Gastrocnemius medialis (tissue), 4 donors: ENCODE results near the gene PSG6. TPM values are rescaled to one million over a fixed set of nuclear protein-coding genes. Genes with fewer than 3 reads are reported as not detected.
"Not testable (repeated sequence)": the region's sequence is repeated elsewhere in the genome, so short reads cannot be mapped to it uniquely, and the experiment has no call there.

Experiments used
- ATAC-seq, 2 donors: fragments of 150-250 bp; one replicate each; pipeline ENCODE4 v1.9.1; 2016
- DNase-seq, 2 donors: peaks; one replicate each; pipeline ENCODE4 v3.0.0-alpha.2; 2019
- H3K27ac ChIP-seq, 4 donors: fragments of 200-600 bp; sonication (generic); 1 replicate in 1 of 4; 2 replicates in 3 of 4; pipeline ENCODE4 v1.5.1; 2016 to 2018; ENCODE audit warnings: mild to moderate bottlenecking in 2 of 4, moderate library complexity in 1 of 4
- H3K27me3 ChIP-seq, 3 donors: fragments of 200-600 bp; sonication (generic) in 2 of 3; 1 replicate in 1 of 3; 2 replicates in 2 of 3; pipeline versions ENCODE4 v1.5.1 to v1.6.0; 2016 to 2019; ENCODE audit warnings: mild to moderate bottlenecking in 1 of 3, moderate library complexity in 1 of 3
- H3K36me3 ChIP-seq, 2 donors: fragments of 200-600 bp; sonication (generic) in 1 of 2; one replicate each; pipeline ENCODE4 v1.5.1; 2017 to 2018
- H3K4me1 ChIP-seq, 2 donors: fragments of 200-600 bp; sonication (generic) in 1 of 2; one replicate each; pipeline ENCODE4 v1.5.1; 2016 to 2017; ENCODE audit warnings: mild to moderate bottlenecking in 2 of 2
- H3K4me3 ChIP-seq, 4 donors: fragments of 200-600 bp; sonication (generic) in 3 of 4; 1 replicate in 1 of 4; 2 replicates in 3 of 4; pipeline ENCODE4 v1.5.1; 2016 to 2019; ENCODE audit warnings: mild to moderate bottlenecking in 2 of 4
- H3K9me3 ChIP-seq, 3 donors: fragments of 200-600 bp; sonication (generic) in 2 of 3; 1 replicate in 1 of 3; 2 replicates in 2 of 3; pipeline ENCODE4 v1.5.1; 2016 to 2019
- CTCF ChIP-seq, 5 experiments: fragments of 450-650 bp in 3 of 5; fragments of 200-600 bp in 2 of 5; sonication (generic) in 2 of 5; IDR thresholded peaks in 4 of 5; conservative IDR thresholded peaks in 1 of 5; 1 replicate in 4 of 5; 2 replicates in 1 of 5; pipeline ENCODE4 v1.5.1; 2016 to 2019; ENCODE audit warnings: antibody characterized with exemption in 5 of 5, mild to moderate bottlenecking in 3 of 5, moderate library complexity in 3 of 5
- POLR2A ChIP-seq, 2 donors: fragments of 450-650 bp; IDR thresholded peaks; one replicate each; pipeline ENCODE4 v1.6.1; 2017; ENCODE audit warnings: antibody characterized with exemption in 2 of 2, mild to moderate bottlenecking in 2 of 2, moderate library complexity in 2 of 2
- in situ Hi-C, 4 donors: fragments of 200-750 bp; cut with MboI; loops; one replicate each; pipeline versions ENCODE4 v1.15.0 to v1.8.0; 2017; ENCODE audit warnings: low sequenced_read_pairs in 4 of 4
- intact Hi-C: fragments of 100-400 bp; cut with DNase I; formaldehyde crosslinking; loops from one replicate; pipeline ENCODE4 v1.15.1; 2023; ENCODE audit warnings: low total_unique reads
- total RNA-seq, 4 donors: library from RNA; depleted of rRNA; stranded (reverse); fragments of >200 nt; gene quantifications; one replicate each; pipeline versions ENCODE4 v1.1.0 to v1.2.3, GENCODE V29; 2016

PSG6 gene
- total RNA-seq, 4 donors from 2014 or later, result not detected

GRCh38 chr19:42933412-42933811 lies 15.7 kb upstream of the PSG6 start:
- in situ Hi-C loops, H3K36me3 ChIP-seq, H3K9me3 ChIP-seq, H3K27me3 ChIP-seq, DNase-seq, ATAC-seq, H3K4me1 ChIP-seq, H3K4me3 ChIP-seq, H3K27ac ChIP-seq: not testable (repeated sequence)
- intact Hi-C loops, result loop anchor here (5.0 kb wide), 1 partner anchor 99 kb away; no protein-coding TSS in a partner anchor

GRCh38 chr19:42932485-42933101 lies 14.9 kb upstream of the PSG6 start:
- in situ Hi-C loops, result not testable (repeated sequence)

GRCh38 chr19:42930214-42930613 lies 12.5 kb upstream of the PSG6 start:
- TF ChIP-seq CTCF (IDR thresholded peaks at IDR 0.05 in 4 of 5, conservative IDR thresholded peaks at IDR 0.05 in 1 of 5), result peak in 2 of 5 experiments; percentile 15 to 16
- H3K27ac ChIP-seq, H3K9me3 ChIP-seq, H3K4me1 ChIP-seq, H3K36me3 ChIP-seq, ATAC-seq, DNase-seq, in situ Hi-C loops, H3K4me3 ChIP-seq, H3K27me3 ChIP-seq: not testable (repeated sequence)
- intact Hi-C loops, result loop anchor here (5.0 kb wide), 1 partner anchor 102 kb away; no protein-coding TSS in a partner anchor

More at GRCh38 chr19:42932485-42933101, 14.9 kb upstream of the PSG6 start:
- not testable (repeated sequence) for H3K36me3 ChIP-seq, H3K9me3 ChIP-seq, H3K4me1 ChIP-seq, DNase-seq, H3K27ac ChIP-seq, ATAC-seq, H3K27me3 ChIP-seq, H3K4me3 ChIP-seq
- intact Hi-C loops, result loop anchor here (5.0 kb wide), 1 partner anchor 100 kb away; no protein-coding TSS in a partner anchor

- Histone ChIP-seq H3K9me3 (no peaks in the 10 kb centered on the region), H3K27ac (no peak overlapping the region), H3K36me3 (no peaks in the 10 kb centered on the region), H3K4me3 (no peak overlapping the region), H3K27me3 (no peaks in the 10 kb centered on the region), H3K4me1 (no peaks in the 10 kb centered on the region)
- no peak for TF ChIP-seq CTCF (IDR thresholded peaks at IDR 0.05 in 4 of 5, conservative IDR thresholded peaks at IDR 0.05 in 1 of 5)
- in situ Hi-C loops (no loop called here), intact Hi-C loops (no loop called here)
- ATAC-seq, result no peak
- no peak for DNase-seq
Measured at GRCh38 chr19:42928896-42929295, 11.2 kb upstream of the PSG6 start.

GRCh38 chr19:42926781-42927180 lies 9.1 kb upstream of the PSG6 start:
- in situ Hi-C loops, result no loop called here
- Histone ChIP-seq H3K9me3 (no peaks in the 10 kb centered on the region), H3K4me3 (no peak overlapping the region), H3K4me1 (no peaks in the 10 kb centered on the region), H3K27ac (no peak overlapping the region), H3K36me3 (no peaks in the 10 kb centered on the region), H3K27me3 (no peaks in the 10 kb centered on the region)
- DNase-seq, result no peak
- TF ChIP-seq POLR2A (IDR thresholded peaks at IDR 0.05) (no peak), CTCF (IDR thresholded peaks at IDR 0.05 in 4 of 5, conservative IDR thresholded peaks at IDR 0.05 in 1 of 5) (no peak)
- intact Hi-C loops, result no loop called here
- ATAC-seq, result no peak

GRCh38 chr19:42923106-42923505 lies 5.4 kb upstream of the PSG6 start:
- H3K27ac ChIP-seq, H3K4me3 ChIP-seq, H3K4me1 ChIP-seq, ATAC-seq, H3K9me3 ChIP-seq, H3K27me3 ChIP-seq, H3K36me3 ChIP-seq, intact Hi-C loops, DNase-seq, in situ Hi-C loops: not testable (repeated sequence)
- TF ChIP-seq CTCF (IDR thresholded peaks at IDR 0.05 in 4 of 5, conservative IDR thresholded peaks at IDR 0.05 in 1 of 5), result peak in 1 of 5 experiments; percentile 7

GRCh38 chr19:42920971-42921370 lies 3.3 kb upstream of the PSG6 start:
- intact Hi-C loops, H3K36me3 ChIP-seq, DNase-seq, H3K4me1 ChIP-seq, H3K27me3 ChIP-seq, in situ Hi-C loops, H3K4me3 ChIP-seq, H3K27ac ChIP-seq, ATAC-seq, H3K9me3 ChIP-seq: not testable (repeated sequence)
